AG09309 (cell line): ENCODE results near the gene PDCD2L.

Experiments
- DNase-seq: peaks from one replicate; pipeline ENCODE4 v3.0.0-alpha.2; 2010; ENCODE audit warnings: low read depth
- H3K4me3 ChIP-seq: 2 replicates; pipeline ENCODE4 v1.5.1; 2011; ENCODE audit warnings: mild to moderate bottlenecking, low read depth, low read length, moderate library complexity; ENCODE audit not compliant: control insufficient read depth
- CTCF ChIP-seq: IDR thresholded peaks from 2 replicates; pipeline ENCODE4 v1.5.1; 2011; ENCODE audit warnings: mild to moderate bottlenecking, low read depth, low read length, inconsistent platforms; ENCODE audit not compliant: insufficient read depth, control insufficient read depth; ENCODE audit errors: missing control alignments

The PDCD2L gene

GRCh38 chr19:34411216-34411615 lies 7.0 kb downstream of the PDCD2L start:
- H3K4me3 ChIP-seq = no peak overlapping the region
- DNase-seq = no peak
- TF ChIP-seq CTCF = no peak

- no peak overlapping the region for H3K4me3 ChIP-seq
- no peak for TF ChIP-seq CTCF
- no peak for DNase-seq
Observed at GRCh38 chr19:34416021-34416545, 11.9 kb downstream of the PDCD2L start.

GRCh38 chr19:34418300-34418699 lies 14.1 kb downstream of the PDCD2L start:
- no peak for DNase-seq
- H3K4me3 ChIP-seq = no peak overlapping the region
- TF ChIP-seq CTCF = no peak

- DNase-seq = no peak
- H3K4me3 ChIP-seq = no peak overlapping the region
- TF ChIP-seq CTCF = no peak
Observed at GRCh38 chr19:34426096-34426661, 22.0 kb downstream of the PDCD2L start.

GRCh38 chr19:34428549-34429285 lies 24.5 kb downstream of the PDCD2L start:
- peak overlapping the region; percentile 80 for H3K4me3 ChIP-seq
- DNase-seq = no peak
- TF ChIP-seq CTCF = no peak

GRCh38 chr19:34429553-34429952 lies 25.4 kb downstream of the PDCD2L start:
- H3K4me3 ChIP-seq = peak overlapping the region; percentile 80
- no peak for DNase-seq
- no peak for TF ChIP-seq CTCF
